ENCODE data around the gene DCDC1. TPM values are rescaled to one million over a fixed set of nuclear protein-coding genes. Genes with fewer than 3 reads are reported as not detected.
"Not testable (repeated sequence)": the region's sequence is repeated elsewhere in the genome, so short reads cannot be mapped to it uniquely, and the experiment has no call there.

DCDC1 gene
- total RNA-seq, 1 donor from 2014 or later: not detected

GRCh38 chr11:31295308-31295707, 74.2 kb downstream of the DCDC1 start:
- H3K9me3 ChIP-seq: no peaks in the 10 kb centered on the region
- no peaks in the 10 kb centered on the region for H3K36me3 ChIP-seq
- H3K27ac ChIP-seq: no peak overlapping the region
- intact Hi-C loops (cut with DNase I): no loop called here
- H3K4me3 ChIP-seq: no peak overlapping the region
- DNase-seq (ENCODE audit: low spot score in 2 of 2): no peak
- no peaks in the 10 kb centered on the region for H3K27me3 ChIP-seq
- TF ChIP-seq CTCF (IDR thresholded peaks at IDR 0.05): no peak
- no peaks in the 10 kb centered on the region for H3K4me1 ChIP-seq

GRCh38 chr11:31273527-31273926, 96.0 kb downstream of the DCDC1 start:
- DNase-seq (ENCODE audit: low spot score in 2 of 2); H3K36me3 ChIP-seq; H3K4me1 ChIP-seq; H3K4me3 ChIP-seq; intact Hi-C loops (cut with DNase I); H3K9me3 ChIP-seq; H3K27ac ChIP-seq; H3K27me3 ChIP-seq: not testable (repeated sequence)

- no peak overlapping the region for H3K27ac ChIP-seq
- no peak for TF ChIP-seq CTCF (IDR thresholded peaks at IDR 0.05)
- no peak for DNase-seq (ENCODE audit: low spot score in 2 of 2)
- H3K4me1 ChIP-seq: no peaks in the 10 kb centered on the region
- intact Hi-C loops (cut with DNase I): no loop called here
- H3K4me3 ChIP-seq: no peak overlapping the region
- H3K27me3 ChIP-seq: no peaks in the 10 kb centered on the region
- no peaks in the 10 kb centered on the region for H3K36me3 ChIP-seq
- H3K9me3 ChIP-seq: no peaks in the 10 kb centered on the region
These were observed 101.8 kb downstream of the DCDC1 start for GRCh38 chr11:31267720-31268119.

- no peak for TF ChIP-seq CTCF (IDR thresholded peaks at IDR 0.05)
- intact Hi-C loops (cut with DNase I): no loop called here
- no peak overlapping the region for H3K27ac ChIP-seq
- H3K27me3 ChIP-seq: no peaks in the 10 kb centered on the region
- no peak overlapping the region for H3K4me3 ChIP-seq
- H3K4me1 ChIP-seq: no peaks in the 10 kb centered on the region
- no peaks in the 10 kb centered on the region for H3K36me3 ChIP-seq
- no peak for DNase-seq (ENCODE audit: low spot score in 2 of 2)
- no peaks in the 10 kb centered on the region for H3K9me3 ChIP-seq
These were observed 104.7 kb downstream of the DCDC1 start for GRCh38 chr11:31264834-31265233.

DNA sequence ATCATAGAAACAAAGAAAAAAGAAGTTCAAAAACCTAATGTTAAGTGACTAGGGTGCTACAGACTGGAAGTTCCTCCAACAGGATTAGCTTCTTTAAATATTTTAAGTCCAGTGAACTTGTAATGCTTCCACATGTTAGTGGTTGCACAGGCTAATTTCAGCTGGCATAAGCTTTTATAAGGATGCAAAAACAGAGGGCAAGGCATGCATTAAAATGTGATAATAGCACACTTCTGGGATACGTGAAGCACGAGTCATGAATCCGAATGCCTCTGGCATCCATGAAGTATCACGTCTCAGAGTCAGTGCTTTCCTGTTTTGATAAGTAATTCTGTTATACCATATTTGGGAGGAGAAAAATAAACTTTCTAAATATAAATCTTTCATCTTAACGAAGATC, 106.8 kb downstream of the DCDC1 start:
- Histone ChIP-seq H3K36me3 (no peaks in the 10 kb centered on the region), H3K9me3 (no peaks in the 10 kb centered on the region), H3K27me3 (no peaks in the 10 kb centered on the region), H3K27ac (no peak overlapping the region), H3K4me3 (no peak overlapping the region), H3K4me1 (no peaks in the 10 kb centered on the region)
- DNase-seq (ENCODE audit: low spot score in 2 of 2): no peak
- intact Hi-C loops (cut with DNase I): no loop called here
- no peak for TF ChIP-seq CTCF (IDR thresholded peaks at IDR 0.05)

- Histone ChIP-seq H3K27me3 (no peaks in the 10 kb centered on the region), H3K4me1 (no peaks in the 10 kb centered on the region), H3K36me3 (no peaks in the 10 kb centered on the region), H3K4me3 (no peak overlapping the region), H3K27ac (no peak overlapping the region), H3K9me3 (no peaks in the 10 kb centered on the region)
- intact Hi-C loops (cut with DNase I): no loop called here
- no peak for TF ChIP-seq CTCF (IDR thresholded peaks at IDR 0.05)
- no peak for DNase-seq (ENCODE audit: low spot score in 2 of 2)
These were observed 109.7 kb downstream of the DCDC1 start for GRCh38 chr11:31259797-31260196.
